GM18907 (cell line): Measurements from ENCODE around the gene RNU1-1.
"Not testable (repeated sequence)": the region's sequence is repeated elsewhere in the genome, so short reads cannot be mapped to it uniquely, and the experiment has no call there.

Experiments
- ATAC-seq: cut with Tn5 transposase; IDR thresholded peaks from one replicate; pipeline ENCODE4 v1.9.1; 2021; ENCODE audit warnings: mild to moderate bottlenecking, moderate library complexity; ENCODE audit not compliant: unreplicated experiment

RNU1-1 gene

DNA sequence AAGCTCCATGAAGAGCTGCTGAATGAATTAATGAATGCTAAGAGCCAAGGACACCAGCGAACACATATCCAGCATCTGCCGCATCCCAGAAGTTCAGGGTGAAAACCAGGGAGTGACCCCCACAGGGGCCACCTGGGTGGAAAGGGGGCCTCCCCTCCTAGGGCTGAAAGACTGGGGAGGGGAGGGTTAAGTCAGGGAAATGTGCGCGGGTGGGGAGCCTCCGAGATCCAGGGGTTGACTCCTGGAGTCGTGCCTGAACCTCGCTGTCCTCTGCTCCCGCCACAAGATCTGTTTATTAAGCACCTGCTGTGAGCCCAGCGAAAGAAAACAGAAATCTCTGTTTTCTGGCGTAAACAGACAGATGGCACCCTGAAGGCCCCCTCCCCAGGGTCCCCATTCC is 16.0 kb downstream of the RNU1-1 start:
- ATAC-seq, result not testable (repeated sequence)

DNA sequence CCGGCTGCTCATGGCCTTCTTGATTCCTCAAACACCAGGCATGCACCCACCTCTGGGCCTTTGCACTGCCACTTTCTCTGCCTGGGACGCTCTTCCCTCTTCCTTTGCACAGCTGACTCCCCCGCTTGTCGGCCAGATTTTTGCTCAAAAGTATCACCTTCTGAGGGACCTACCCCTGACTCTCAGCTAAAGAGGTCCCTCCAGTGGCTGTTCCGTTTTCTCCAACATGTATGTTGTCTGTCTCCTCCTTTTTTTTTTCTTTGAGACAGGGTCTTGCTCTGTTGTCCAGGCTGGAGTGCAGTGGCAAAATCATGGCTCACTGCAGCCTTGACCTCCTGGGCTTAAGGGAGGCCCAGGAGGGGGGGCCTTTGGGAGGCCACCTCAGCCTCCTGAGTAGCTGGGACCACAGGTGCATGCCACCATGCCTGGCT is 16.6 kb downstream of the RNU1-1 start:
- not testable (repeated sequence) for ATAC-seq

DNA sequence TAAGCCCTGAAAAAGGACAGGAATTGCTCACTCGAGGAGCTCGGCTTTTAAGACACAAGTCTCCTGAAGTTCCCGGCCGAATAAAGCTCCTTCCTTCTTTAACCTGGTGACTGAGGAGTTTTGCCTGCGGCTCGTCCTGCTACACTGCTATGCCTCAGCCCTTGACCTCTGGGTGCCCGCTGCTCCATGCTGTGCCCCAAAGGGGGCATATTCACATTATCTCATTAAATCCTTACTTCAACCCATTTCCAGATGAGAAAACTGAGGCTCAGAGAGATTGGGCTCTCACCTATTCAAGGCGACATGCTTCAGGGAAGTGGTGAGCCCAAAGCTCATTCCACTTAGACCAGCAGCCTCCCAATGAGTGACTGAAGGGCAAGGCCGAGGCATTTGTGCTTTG is 20.4 kb downstream of the RNU1-1 start:
- ATAC-seq, result not testable (repeated sequence)

DNA sequence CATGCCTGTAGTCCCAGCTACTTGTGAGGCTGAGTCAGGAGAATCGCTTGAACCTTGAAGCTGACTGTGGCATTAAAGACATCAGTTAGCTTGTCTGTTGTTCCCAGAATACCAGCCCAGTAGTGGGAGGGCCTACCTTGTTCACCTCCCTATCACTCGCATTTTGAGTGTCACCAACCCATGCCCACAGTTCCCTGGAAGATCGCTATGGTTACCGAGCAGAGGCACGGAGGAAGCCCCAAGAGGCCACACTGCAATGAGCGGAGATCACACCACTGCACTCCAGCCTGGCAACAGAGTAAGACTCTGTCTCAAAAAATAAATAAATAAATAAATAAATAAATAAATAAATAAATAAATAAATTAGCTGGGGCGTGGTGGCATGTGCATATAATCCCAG is 21.1 kb downstream of the RNU1-1 start:
- not testable (repeated sequence) for ATAC-seq

DNA sequence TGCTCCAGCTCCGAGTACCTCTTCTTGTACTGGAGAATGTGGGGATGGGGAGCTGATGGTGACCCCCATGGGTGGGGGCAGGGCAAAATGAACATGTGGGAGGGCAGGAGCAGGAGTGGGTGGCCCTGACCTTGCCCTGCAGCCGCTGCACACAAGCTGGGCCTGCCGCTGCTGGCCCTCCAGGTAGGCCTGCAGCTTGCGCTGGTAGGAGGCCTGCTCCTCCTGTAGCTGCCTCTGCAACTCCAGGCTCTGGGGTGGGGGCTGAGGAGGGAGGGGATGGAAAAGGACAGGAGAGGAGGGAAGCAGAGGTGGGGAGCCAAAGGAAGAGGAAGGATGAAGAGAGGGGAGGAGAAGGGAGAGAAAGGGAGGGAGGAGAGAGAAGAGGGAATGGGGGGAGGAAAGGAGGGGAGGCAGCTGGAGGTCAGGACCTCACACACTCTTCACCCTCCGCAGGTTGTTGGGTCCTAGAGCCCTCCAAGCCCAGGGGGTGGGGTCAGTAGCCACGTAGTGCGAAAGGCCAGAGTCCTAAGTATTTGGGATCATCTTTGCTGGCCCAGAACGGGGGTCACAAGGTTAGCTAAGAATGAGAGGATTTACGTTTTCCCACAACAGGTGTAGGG is 22.9 kb downstream of the RNU1-1 start:
- ATAC-seq, result no peak

DNA sequence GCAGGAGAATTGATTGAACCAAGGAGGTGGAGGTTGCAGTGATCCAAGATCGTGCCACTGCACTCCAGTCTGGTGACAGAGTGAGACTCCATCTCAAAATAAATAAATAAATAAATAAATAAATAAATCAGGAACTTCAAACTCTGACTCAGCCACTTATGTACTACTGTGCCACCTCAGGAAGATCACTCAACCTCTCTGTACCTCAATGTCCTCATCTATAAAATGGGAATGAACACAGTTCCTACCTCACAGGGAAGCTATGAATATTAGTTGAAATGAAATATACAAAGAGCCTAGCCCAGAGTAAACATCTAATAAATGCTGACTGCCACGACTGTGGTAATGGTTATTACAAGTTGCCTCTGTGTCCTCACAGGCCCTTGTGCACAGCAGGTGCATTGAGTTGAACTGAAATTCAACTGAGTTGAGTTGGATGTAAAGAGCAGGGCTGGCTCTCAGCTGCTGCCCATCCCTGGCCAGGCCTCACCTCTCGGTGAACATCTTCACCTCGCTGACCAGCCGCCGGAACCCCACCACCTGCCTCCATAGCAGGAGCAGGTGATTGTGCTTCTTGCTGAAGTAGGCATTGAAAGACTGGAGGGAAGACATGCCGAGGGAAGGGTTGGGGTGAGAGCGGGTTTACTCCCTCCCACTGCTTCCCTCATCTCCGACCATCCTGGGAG is 24.7 kb downstream of the RNU1-1 start:
- not testable (repeated sequence) for ATAC-seq

DNA sequence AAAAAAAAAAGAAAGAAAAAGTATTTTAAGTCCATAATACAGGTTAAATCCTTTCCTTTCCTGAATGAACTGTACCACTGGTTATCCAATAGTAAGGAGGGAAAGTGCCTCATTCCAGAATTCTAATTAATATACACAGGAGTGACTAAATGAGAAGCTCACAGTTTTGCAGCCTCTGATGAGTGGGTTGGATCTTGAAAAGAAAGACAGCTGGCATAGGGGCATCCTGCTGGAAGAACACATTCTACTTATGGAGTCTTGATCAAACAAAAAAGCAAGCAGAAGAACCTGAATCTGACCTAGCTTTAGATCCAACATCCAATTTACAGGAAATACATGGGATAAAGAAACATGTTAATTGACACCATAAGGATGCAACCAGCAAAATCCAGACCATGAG is 27.1 kb downstream of the RNU1-1 start:
- not testable (repeated sequence) for ATAC-seq

DNA sequence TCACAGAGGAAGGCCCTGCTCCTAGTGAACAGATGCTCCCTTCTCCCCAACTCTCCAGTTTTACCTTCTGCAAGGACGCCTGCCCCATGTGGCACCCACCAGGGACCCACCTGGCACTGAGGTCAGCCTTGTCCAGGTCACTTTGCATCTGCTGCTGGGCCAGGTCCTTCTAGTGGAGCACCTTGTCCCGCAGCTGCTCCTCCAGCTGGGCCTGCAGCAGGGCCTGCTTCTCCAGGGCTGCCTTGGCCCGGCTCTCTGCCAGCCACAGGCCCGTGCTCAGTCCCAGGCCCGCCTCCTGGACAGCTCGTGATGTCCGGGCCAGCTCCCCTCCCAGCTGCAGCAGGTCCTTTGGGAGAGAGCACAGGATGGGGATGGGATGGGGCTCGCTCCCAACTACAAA is 27.8 kb downstream of the RNU1-1 start:
- not testable (repeated sequence) for ATAC-seq

DNA sequence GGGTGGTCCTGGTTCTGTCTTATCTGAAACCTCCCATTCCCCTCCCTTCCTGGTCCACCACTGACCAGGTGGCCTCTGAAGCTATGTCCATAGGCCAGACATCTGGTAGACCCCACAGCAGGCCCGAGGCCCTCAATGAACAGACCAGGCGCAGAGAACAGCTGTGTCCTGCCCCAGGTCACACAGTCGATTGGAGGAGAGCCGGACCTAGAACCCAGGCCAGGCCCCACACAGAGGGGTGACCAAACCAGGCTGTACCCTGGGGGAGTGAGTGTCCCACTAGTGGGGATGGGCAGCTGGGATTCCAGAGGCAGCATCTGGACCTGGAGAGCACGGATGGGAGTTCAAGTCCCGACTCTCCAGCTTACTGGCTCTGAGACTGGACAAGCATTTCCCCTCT is 29.2 kb downstream of the RNU1-1 start:
- no peak for ATAC-seq

DNA sequence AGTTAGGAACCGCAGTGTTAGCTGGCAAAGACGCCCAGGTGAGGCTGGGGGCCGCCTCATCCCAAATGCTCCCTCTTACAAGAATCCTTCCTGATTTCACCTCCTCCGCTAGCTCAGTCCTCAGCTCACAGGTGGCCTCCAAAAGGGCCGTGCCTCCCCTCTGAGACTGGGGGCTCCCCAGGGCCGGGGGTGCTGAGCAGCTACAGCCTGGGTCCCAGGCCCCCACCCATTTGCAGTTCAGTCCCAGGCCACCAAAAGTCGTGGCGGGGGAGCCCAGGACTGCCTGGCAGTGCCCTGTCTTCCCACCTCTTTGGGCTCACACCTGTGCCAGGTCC is 29.6 kb downstream of the RNU1-1 start:
- no peak for ATAC-seq

DNA sequence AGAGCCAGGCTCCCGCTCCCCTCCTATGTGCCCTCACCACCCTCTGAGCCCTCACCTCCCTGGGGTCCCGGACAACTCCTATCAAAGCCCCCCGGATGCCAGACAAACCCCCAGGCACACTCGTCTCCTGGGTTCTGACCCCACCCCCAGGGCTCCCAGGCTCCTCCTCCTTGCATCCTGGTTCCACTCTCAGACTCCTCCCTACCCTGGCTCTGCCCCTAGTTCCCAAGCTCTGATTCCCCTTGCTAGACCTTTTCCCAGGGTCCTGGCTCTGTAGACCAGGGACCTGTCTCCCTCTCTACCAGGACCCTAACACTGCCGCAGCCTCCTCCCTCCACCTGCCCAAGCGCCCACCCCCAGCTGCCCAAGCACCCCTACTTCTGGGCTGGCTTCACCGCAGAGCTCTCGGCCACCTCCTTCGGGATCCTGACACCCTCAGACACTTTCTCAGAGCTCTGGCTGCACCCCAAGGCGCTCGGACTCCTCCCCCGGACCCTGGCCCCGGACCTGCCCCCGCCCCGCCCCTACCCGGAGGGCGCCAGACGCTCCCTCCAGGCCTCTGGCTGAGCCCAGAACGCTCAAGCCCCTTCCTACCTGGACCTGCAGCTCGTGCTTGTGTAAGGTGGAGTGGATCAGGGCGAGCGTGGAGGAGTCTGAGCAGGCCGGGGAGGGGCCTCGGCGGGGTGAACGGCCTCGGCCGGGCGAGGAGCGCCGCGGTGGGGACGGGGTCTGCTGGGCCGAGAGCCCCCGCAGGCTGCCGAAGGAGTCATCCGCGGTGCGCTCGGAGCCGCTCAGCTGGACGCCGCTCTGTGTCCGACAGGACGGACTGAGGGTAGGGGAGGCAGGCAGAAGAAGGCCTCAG is 30.2 kb downstream of the RNU1-1 start:
- not testable (repeated sequence) for ATAC-seq

DNA sequence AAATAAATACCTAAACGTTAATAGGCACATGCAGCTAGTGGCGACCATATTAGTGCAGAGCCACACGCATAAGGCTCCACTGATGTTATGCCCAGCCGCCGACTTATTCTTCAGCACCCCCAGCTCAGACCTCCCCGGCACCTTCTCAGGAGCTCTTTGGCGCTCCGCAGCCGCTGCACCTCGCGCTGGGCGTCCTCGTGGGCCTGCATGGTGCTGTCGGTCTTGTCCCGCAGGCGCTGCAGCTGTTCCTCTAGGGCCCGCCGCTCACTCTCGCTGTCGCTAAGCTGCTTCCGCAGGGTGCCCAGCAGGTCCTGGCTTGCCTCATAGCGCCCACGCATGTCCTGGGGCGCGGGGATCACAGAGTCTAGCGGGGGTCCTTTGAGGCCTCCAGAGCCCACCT is 30.9 kb downstream of the RNU1-1 start:
- ATAC-seq, result not testable (repeated sequence)

DNA sequence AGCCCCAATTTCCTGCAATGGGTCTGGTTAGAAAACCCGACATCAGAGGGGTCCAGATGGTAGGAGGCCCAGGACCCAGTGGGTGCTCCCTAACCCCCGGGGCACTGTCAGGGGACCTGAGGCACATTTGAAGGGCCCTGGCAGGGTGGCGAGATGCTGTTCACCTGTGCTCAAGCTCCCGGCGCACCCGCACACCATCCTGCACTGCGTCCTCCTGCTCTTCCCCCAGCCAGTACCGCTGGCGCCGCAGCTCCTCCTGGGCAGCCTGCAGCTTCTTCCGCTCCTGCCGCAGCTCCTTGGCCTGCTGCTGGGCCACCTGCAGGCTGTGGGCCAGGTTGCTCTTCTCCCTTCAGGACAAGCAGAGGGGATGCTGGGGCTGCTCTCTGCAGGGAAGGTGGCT is 36.0 kb downstream of the RNU1-1 start:
- ATAC-seq, result no peak

DNA sequence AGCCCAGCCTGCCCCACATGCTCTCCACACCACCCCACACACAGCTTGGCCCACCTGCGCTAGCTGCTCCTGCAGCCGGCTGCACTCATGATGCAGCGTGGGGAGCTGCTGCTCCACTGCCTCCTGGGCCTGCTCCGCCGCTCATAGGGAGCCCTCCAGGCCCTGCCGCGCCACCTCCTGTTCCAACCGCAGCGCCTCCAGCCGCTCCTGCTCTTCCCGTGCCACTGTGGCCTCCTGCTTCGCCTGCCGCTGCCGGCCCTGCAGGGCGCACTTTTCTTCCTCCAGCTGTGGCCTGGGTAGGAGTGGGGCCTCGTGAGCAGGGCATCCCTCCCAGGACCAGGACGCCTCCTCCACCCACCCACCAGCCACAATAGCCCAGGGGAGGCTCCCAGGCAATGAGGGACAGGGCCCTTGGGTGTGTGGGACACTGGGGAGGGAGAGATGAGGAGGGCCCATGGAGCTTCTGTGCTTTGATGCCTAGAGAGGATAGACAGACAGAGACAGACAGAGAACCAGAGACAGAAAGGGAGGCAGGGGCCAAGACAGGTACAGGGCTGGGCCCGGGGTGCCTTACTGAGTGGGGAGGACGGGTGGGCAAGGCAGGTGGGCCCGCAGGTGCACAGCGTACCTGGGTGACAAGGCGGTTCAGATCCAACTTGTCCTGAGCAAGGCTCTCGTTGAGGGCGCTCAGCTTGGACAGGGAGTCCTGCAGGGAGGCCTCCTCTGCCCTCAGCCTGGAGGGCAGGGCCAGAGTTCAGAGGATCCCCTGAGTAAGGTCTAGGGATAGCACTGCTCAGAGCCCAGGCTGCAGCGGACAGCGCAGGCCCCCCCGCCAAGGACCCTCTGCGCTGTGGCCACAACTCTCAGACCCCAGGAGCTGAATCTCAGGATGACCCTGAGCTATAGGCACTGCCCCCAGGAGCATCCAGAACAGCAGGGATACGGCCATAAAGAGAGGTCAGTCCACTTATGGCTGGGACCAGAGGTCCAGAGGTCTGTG is 38.0 kb downstream of the RNU1-1 start:
- not testable (repeated sequence) for ATAC-seq

DNA sequence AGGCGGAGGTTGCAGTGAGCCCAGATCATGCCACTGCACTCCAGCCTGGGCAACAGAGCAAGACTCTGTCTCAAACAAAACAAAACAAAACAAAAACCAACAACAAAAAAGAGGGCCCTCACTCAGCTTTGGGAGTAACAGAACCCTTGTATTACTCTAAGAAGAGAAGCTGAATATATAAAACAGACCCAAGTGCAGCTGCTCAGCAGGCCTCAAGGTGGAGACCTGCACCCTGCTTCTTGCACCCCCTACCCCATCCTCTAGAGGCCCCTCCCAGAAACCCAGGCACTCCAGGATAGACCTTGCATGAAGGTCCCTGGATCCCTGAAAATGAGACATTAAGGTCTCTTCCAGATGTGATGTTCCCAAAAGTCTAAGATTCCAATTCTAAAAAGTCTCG is 39.2 kb downstream of the RNU1-1 start:
- not testable (repeated sequence) for ATAC-seq

DNA sequence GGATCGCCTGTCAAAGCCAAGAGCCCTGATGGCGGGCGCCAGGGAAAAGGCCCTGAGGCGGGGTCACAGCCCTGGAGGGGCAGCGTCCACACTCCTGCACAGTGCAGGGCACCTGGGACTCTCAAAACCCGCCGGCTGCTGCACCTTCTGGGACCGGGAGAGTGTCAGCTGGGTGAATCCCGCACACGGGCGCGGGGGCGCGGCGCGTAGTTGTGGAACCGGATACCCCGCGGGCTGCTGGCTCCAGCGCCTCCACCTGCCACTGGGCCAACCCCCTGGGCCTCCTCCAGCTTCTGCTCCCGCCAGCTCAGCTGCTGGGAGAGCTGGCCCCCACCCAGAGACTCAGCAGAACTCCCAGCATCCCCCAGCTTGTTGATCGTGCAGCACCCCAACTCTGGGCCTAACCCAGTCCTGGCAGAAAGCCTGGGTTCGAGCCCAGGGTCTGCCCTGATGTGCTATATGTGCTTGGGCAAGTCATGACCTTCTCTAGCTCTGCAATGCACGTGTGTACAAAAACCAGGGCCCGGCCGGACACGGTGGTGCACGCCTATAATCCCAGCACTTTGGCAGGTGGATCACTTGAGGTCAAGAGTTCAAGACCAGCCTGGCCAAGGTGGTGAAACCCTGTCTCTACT is 39.8 kb downstream of the RNU1-1 start:
- ATAC-seq, result no peak

DNA sequence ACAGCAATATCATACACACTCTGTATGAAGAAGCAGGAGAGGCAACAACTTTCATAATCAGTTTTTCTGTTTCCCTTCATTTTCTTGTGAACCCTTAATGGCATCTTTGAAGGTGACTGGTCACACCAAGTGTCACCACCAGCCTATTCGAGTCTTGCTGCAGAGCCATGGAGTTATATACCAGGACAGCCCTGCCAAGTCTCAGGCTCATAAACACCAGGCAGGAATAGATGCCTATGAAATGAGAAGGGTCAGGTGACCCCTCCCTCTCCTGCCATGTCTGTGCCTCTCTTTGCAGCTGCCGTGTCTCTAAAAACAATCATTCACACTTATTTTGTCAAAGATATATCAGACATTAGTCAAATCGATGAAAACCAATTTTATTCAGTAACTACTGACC is 45.5 kb downstream of the RNU1-1 start:
- no peak for ATAC-seq

DNA sequence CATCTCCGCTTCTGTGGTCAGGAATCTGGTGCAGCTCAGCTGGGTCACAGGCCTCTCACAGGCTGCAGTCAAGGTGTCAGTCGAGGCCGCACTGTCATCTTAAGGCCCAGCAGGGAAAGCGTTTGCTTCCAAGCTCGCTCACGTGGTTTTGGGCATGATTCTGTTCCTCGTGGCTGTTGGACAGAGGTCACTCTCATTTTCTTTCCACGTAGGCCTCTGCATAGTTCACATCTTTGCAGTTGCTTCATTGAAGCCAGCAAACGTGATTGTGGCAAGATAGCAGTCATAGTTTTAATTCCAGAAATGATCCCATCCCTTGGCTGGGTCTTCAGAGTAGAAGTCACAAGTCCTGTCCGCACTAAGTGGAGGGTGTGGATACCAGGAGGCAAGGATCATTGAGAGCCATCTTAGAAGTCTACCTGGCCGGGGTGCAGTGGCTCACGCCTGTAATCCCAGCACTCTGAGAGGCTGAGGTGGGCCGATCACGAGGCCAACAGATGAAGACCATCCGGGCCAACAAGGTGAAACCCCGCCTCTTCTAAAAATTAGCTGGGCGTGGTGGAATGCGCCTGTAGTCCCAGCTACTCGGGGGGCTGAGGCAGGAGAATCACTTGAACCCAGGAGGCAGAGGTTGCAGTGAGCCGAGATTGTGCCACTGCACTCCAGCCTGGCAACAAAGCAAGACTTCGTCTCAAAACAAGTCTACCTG is 49.0 kb downstream of the RNU1-1 start:
- no peak for ATAC-seq
